Stimulated activated CD4-positive, alpha-beta T cell treated with anti-CD3 and anti-CD28 coated beads, Interleukin-4, amount 100 ng/mL, for 48 hours (primary cell): ENCODE results near the gene SERAC1.
"Not testable (repeated sequence)": the region's sequence is repeated elsewhere in the genome, so short reads cannot be mapped to it uniquely, and the experiment has no call there.

ENCODE experiments used
- DNase-seq, 2 donors: peaks; one replicate each; pipeline ENCODE4 v3.0.0-alpha.2; 2020; ENCODE audit warnings: low read depth in 2 of 2

The SERAC1 gene

GRCh38 chr6:158174514-158174913 lies 6.5 kb upstream of the SERAC1 start:
- DNase-seq, result no peak

DNA sequence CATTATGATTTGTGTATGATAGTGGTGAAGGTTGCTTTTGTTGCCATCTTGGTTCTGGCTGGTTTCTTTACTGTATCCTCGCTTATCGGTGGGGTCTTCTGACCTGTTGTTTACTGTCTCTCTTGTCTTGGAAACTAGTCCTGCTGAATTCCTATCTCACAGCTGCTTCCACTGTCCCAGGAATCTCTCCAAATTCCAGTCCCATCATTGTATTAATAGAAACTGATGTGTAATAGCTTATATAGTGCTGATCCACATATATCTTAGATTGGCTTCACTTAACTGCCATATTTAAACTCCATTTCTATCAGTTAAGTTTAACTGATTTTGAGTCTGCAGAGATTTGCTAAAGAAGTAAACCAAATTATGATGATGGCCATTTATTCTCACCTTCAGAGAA lies 6.0 kb upstream of the SERAC1 start:
- no peak for DNase-seq

- no peak for DNase-seq
These were observed 3.9 kb upstream of the SERAC1 start for GRCh38 chr6:158172001-158172400.

GRCh38 chr6:158170656-158171081 lies 2.6 kb upstream of the SERAC1 start:
- DNase-seq, result no peak

DNA sequence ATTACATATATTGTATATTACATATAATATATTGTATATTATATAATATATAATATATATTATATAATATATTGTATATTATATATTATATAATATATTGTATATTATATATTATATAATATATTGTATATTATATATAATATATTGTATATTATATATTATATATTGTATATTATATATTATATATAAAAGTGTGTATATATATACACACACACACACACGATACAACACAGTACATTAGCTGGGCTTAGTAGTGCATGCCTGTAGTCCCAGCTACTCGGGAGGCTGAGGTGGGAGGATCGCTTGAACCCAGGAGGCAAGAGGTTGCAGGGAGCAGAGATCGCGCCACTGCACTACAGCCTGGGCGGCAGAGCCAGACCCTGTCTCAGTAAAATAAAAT lies 1.6 kb upstream of the SERAC1 start:
- DNase-seq, result not testable (repeated sequence)

GRCh38 chr6:158165919-158166416 lies 2.1 kb downstream of the SERAC1 start:
- no peak for DNase-seq

DNA sequence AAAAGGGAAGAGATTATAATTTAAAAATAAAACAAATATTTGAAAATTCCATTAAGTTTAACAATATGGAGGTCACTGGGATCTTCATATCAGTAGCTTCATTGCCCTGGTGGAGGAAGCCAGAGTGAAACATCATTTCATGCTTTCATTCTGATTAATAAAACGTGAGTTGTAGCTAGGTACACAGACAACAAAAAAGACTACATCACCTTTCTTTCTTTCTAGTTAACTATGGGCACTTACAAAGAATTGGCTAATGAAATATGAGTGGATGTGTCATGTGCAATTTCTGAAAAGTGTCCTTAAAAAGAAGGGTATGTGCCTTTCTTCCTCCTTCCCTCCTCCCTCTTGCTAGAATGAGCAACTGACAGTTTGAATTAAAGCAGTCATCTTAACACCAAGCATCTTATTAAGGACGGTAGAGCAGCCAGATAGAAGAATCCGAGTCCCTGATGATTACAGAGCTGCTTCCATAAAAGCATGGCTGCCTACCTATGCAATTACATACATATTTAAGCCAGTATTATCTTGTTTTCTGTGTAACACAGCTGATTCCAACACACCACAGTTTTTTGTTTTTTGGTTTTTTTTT lies 3.4 kb downstream of the SERAC1 start:
- no peak for DNase-seq

DNA sequence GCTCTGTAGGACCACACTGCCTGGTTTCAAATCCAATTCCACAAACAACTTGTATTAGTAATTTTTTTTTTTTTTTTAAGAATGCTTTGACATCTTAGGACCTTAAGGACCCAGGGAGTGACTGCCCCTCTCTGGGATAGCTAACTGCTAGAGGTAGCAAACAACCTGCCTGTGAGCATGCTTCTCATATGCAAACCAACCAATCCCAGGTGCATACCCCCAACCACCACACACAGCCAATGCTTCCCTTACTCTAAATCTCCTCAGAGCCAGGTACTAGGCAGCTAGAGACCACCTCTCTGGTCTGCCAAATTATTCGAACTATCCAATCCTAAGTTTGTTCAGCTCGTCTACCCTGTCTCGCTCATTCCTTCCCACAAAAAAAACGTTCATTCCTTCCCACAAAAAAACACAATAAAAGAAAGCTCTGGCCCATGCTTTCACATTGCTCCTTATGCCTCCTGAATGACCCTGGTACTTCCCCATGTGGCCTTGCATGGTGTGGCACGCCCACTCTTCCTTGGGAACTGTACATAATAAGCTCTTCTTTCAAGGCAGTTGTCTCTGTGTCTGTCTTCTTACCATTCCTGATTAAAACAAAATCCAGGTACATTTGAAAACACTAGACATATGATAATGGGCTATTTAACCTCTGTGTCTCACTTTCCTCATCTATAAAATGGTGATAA lies 6.4 kb downstream of the SERAC1 start:
- DNase-seq, result no peak

DNA sequence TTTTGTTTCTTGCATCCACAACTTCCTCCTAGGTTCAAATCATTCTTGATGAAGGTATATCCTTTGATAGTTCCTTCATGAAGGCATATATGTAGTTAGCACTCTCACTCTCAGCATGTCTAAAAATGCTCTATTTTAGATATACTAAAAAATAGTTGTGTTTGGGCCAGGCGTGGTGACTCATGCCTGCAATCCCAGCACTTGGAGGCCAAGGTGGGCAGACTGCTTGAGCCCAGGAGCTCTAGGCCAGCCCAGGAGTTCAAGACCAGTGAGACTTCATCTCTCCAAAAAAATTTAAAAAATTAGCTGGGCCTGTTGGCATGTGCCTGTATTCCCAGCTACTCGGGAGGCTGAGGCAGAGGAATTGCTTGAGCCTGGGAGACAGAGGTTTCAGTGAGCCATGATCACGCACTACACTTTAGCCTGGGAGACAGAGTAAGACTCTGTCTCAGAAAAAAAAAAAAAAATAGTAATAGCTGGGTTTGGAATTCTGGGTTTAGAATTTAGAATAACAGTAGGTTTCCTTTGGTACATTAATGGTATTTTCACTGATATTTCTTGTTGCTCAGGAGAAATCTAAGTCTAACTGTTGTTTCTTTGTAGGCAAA lies 7.0 kb downstream of the SERAC1 start:
- DNase-seq, result no peak

DNA sequence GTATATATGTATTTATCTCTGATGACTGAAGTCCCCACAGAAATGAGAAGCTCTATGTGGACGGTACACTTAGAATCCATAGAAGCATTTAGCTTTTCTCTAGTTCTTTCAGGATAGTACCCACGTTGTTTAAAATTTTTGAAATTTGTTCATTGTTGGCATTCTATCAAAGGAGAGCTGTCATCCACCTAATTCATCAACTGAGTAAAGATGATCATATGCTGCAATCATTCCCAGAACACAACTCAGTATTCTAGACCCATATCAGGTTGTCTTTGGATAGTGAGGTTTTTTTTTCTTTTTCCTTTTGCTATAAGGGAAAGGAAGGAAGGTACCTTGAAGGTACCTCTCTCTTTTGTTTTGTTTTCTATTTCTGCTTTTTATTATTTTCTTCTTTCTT lies 9.3 kb downstream of the SERAC1 start:
- DNase-seq, result no peak

DNA sequence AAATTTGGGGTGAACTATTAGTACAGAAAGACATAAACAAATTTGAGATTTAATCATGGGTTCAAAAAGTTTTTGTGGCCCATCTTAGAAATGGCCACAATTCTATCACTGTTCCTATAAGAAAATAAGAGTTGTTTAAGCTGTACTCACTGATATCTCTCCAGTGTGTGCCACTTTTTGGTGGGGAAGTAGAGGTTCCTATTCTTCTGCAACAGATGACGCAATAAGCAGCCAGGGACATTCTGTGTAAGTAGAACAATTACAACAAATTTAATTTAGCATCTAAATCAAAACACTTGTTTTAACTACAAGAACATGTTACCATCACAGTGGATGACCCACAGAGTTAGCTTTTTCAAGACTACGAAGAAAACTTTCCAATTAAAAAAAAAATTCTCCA lies 9.9 kb downstream of the SERAC1 start:
- DNase-seq, result no peak

- DNase-seq, result no peak
These were observed 10.8 kb downstream of the SERAC1 start for GRCh38 chr6:158157064-158157764.

DNA sequence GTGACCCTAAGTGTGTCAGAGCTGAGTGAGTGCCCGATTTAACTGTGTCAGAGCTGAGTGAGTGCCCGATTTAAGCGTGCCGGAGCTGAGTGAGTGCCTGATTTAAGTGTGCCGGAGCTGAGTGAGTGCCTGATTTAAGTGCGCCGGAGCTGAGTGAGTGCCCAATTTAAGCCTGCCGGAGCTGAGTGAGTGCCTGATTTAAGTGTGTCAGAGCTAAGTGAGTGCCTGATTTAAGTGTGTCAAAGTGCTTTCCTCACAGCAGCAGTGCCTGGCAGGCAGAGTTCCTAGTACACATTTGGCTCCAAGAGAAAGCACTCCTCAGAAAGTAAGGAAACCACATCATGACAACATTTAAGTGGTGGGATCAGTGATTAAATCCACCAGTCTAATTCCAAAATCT lies 13.2 kb downstream of the SERAC1 start:
- DNase-seq, result no peak

GRCh38 chr6:158153576-158153975 lies 14.5 kb downstream of the SERAC1 start:
- no peak for DNase-seq

GRCh38 chr6:158152659-158153058 lies 15.4 kb downstream of the SERAC1 start:
- DNase-seq, result no peak

GRCh38 chr6:158152025-158152424 lies 16.0 kb downstream of the SERAC1 start:
- DNase-seq, result not testable (repeated sequence)

GRCh38 chr6:158150701-158151100 lies 17.4 kb downstream of the SERAC1 start:
- DNase-seq, result no peak

- DNase-seq, result no peak
These were observed 18.4 kb downstream of the SERAC1 start for GRCh38 chr6:158149641-158150040.

- no peak for DNase-seq
These were observed 24.4 kb downstream of the SERAC1 start for GRCh38 chr6:158143700-158144099.

DNA sequence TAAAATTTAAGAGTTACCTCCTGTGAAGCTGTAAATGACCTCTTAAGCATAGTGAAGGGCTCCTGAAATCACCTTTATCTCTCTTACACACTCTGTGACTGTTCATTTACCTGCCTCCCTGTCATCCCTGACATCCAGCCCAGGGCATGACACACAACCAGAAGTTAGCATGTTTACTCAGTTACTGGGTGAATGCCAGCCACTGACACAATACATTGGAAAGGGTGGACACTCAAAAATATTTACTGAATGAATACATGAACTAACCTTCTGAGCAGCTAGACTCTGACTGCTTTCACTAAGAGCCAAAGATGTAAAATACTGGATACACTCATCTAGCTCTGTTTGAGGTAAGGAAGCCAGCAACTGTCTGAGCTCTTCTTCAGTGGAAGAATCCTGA lies 25.3 kb downstream of the SERAC1 start:
- DNase-seq, result no peak

DNA sequence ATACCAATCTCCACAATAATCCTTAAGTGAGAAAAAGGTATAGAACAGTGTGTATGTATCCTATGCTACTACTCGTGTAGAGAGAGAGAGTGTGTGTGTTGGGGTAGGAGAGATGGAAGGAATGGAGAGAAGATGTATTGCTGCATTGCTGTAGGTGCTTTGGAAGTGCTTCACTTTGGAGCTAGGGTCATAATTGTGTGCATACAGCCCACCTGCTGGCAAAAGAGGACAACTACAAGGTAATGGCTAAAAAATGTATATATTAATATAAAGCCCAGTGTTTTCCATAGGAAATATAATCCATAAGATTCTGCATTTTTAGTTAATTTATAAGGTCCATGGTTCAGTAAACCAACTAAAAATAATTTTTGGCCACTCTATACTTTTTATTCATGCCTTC lies 36.1 kb downstream of the SERAC1 start:
- no peak for DNase-seq

DNA sequence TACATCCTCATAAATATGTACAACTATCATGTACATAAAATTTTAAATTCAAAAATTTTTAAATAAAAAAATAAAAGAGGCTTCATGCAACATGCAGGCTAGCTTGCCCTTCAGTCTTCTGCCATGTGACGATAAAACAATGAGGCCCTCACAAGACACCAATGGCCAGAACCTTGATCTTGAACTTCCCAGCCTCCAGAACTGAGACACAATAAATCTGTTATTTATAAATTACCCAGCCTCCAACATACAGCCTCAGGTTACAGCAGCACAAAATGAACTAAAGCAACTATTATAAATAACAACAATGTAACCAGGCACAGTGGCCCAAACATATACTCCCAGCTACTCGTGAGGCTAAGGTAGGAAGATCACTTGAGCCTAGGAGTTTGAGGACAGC lies 42.8 kb downstream of the SERAC1 start:
- no peak for DNase-seq

- DNase-seq, result no peak
These were observed 43.8 kb downstream of the SERAC1 start for GRCh38 chr6:158124288-158124687.
